HepG2 (cell line): ENCODE data around the gene ECPAS. TPM values are rescaled to one million over a fixed set of nuclear protein-coding genes. Genes with fewer than 3 reads are reported as not detected.

Experiments
- polyA plus RNA-seq, 8 experiments: library from polyadenylated mRNA; depleted of rRNA in 3 of 8; stranded (reverse) in 7 of 8; unstranded in 1 of 8; fragments of >200 nt; fragmentation: Illumina TruSeq in 4 of 8; extraction: Trizol in 4 of 8; gene quantifications; 2 replicates each; pipeline versions ENCODE4 v1.2.1 to v1.2.3, GENCODE V29; 2011 to 2016; ENCODE audit warnings: low read depth in 4 of 8, missing spikeins in 1 of 8, mixed read lengths in 1 of 8; ENCODE audit not compliant: insufficient read depth in 1 of 8
- small RNA-seq, 3 experiments: library from RNA; depleted of rRNA; stranded (forward); fragments of <200 nt; gene quantifications; one replicate each; pipeline ENCODE3, GENCODE V24; 2012; ENCODE audit warnings: low read depth in 2 of 3, low replicate concordance in 1 of 3; ENCODE audit not compliant: insufficient read length in 3 of 3, insufficient read depth in 2 of 3
- total RNA-seq, 5 experiments: library from RNA; depleted of rRNA; stranded (reverse); fragments of >200 nt; fragmentation: Illumina TruSeq; extraction: Trizol; gene quantifications; 2 replicates each; pipeline ENCODE4 v1.2.3, GENCODE V29; 2016; ENCODE audit warnings: low read depth in 1 of 5

ECPAS gene
- total and polyA plus RNA-seq, 2 of the 13 experiments (the other 11 are each of a cell fraction or from before 2014, with no cell fraction given): 35.3 to 58.0 TPM

Small RNA genes lying within 50 kb of the gene (small RNA-seq; reads per million reads assigned to genes)
- 0 reads per million in 3 experiments for gene RNA5SP294

Other genes starting within 250 kb of the ECPAS start
- not detected in 2 replicates for gene OR2K2, start 154.2 kb downstream of the ECPAS start, total RNA-seq (2016; rRNA removed; fragmentation: Illumina TruSeq; extraction: Trizol)
- not detected in 2 replicates for gene OR2K2, start 154.2 kb downstream of the ECPAS start, polyA plus RNA-seq (2011; rRNA removed)
- gene ZNF483, start 40.8 kb upstream of the ECPAS start, total RNA-seq (2016; rRNA removed; fragmentation: Illumina TruSeq; extraction: Trizol): 9.5 and 15.7 TPM in 2 replicates
- 1.4 and 2.0 TPM in 2 replicates for gene ZNF483, start 40.8 kb upstream of the ECPAS start, polyA plus RNA-seq (2011; rRNA removed)
- gene PTGR1, start 115.3 kb upstream of the ECPAS start, total RNA-seq (2016; rRNA removed; fragmentation: Illumina TruSeq; extraction: Trizol): 15.8 and 22.5 TPM in 2 replicates
- gene PTGR1, start 115.3 kb upstream of the ECPAS start, polyA plus RNA-seq (2011; rRNA removed): 5.0 and 6.0 TPM in 2 replicates
- 6.3 and 10.2 TPM in 2 replicates for gene DNAJC25, start 147.0 kb upstream of the ECPAS start, total RNA-seq (2016; rRNA removed; fragmentation: Illumina TruSeq; extraction: Trizol)
- 4.5 and 5.7 TPM in 2 replicates for gene DNAJC25, start 147.0 kb upstream of the ECPAS start, polyA plus RNA-seq (2011; rRNA removed)
- gene GNG10, start 177.2 kb upstream of the ECPAS start, total RNA-seq (2016; rRNA removed; fragmentation: Illumina TruSeq; extraction: Trizol): 29.8 and 45.0 TPM in 2 replicates
- 29.8 and 32.4 TPM in 2 replicates for gene GNG10, start 177.2 kb upstream of the ECPAS start, polyA plus RNA-seq (2011; rRNA removed)